Measurements from ENCODE around the gene FYN.
A peak's percentile ranks its signal among the peaks of the same experiment; 100 is the strongest.

FYN gene

GRCh38 chr6:111753573-111753972 is 119.7 kb downstream of the FYN start:
- DNase-seq = no peak

- no peak for DNase-seq
Measured at GRCh38 chr6:111752476-111752875, 120.8 kb downstream of the FYN start.

- peak in 1 of 56 donors; percentile 24 for DNase-seq
Measured at GRCh38 chr6:111750753-111751673, 122.2 kb downstream of the FYN start.

GRCh38 chr6:111750153-111750552 is 123.1 kb downstream of the FYN start:
- DNase-seq = no peak

GRCh38 chr6:111748231-111748647 is 125.0 kb downstream of the FYN start:
- DNase-seq = no peak

GRCh38 chr6:111747829-111748228 is 125.4 kb downstream of the FYN start:
- DNase-seq = no peak

- DNase-seq = no peak
Measured at GRCh38 chr6:111747396-111747795, 125.9 kb downstream of the FYN start.

- no peak for DNase-seq
Measured at GRCh38 chr6:111746983-111747382, 126.3 kb downstream of the FYN start.

- DNase-seq = no peak
Measured at GRCh38 chr6:111745636-111746035, 127.6 kb downstream of the FYN start.

GRCh38 chr6:111745186-111745585 is 128.1 kb downstream of the FYN start:
- no peak for DNase-seq

- peak in 33 of 56 donors; percentile 15 to 70 (median 40) for DNase-seq
Measured at GRCh38 chr6:111743862-111744692, 129.2 kb downstream of the FYN start.

- peak in 2 of 56 donors; percentile 15 to 32 for DNase-seq
Measured at GRCh38 chr6:111743360-111743759, 129.9 kb downstream of the FYN start.

- no peak for DNase-seq
Measured at GRCh38 chr6:111741177-111741952, 131.9 kb downstream of the FYN start.

GRCh38 chr6:111740506-111740905 is 132.7 kb downstream of the FYN start:
- DNase-seq = no peak

- peak in 2 of 56 donors; percentile 24 to 34 for DNase-seq
Measured at GRCh38 chr6:111739257-111739696, 134.0 kb downstream of the FYN start.

- no peak for DNase-seq
Measured at GRCh38 chr6:111738631-111739030, 134.6 kb downstream of the FYN start.

- DNase-seq = no peak
Measured at GRCh38 chr6:111738156-111738555, 135.1 kb downstream of the FYN start.

- DNase-seq = no peak
Measured at GRCh38 chr6:111737065-111737521, 136.2 kb downstream of the FYN start.

- DNase-seq = no peak
Measured at GRCh38 chr6:111736005-111736608, 137.1 kb downstream of the FYN start.

Data from nucleus accumbens (tissue), 56 donors.